Body of pancreas (tissue), 4 donors: Measurements from ENCODE around the gene CSAD. TPM values are rescaled to one million over a fixed set of nuclear protein-coding genes. Genes with fewer than 3 reads are reported as not detected.
A peak's percentile ranks its signal among the peaks of the same experiment; 100 is the strongest.
"Not testable (repeated sequence)": the region's sequence is repeated elsewhere in the genome, so short reads cannot be mapped to it uniquely, and the experiment has no call there.

Source experiments
- ATAC-seq: fragments of 150-250 bp; one replicate; pipeline ENCODE4 v1.9.1; 2016
- DNase-seq, 4 donors: peaks; one replicate each; pipeline ENCODE4 v3.0.0-alpha.2; 2019
- H3K27ac ChIP-seq, 4 donors: fragments of 200-600 bp; sonication (generic); 1 replicate in 3 of 4; 2 replicates in 1 of 4; pipeline versions ENCODE4 v1.5.1 to v1.6.1; 2016 to 2019; ENCODE audit warnings: mild to moderate bottlenecking in 1 of 4, mixed read lengths in 1 of 4, moderate library complexity in 1 of 4
- H3K27me3 ChIP-seq, 2 donors: fragments of 200-600 bp; sonication (generic); one replicate each; pipeline ENCODE4 v1.6.0; 2016; ENCODE audit warnings: mild to moderate bottlenecking in 1 of 2
- H3K36me3 ChIP-seq, 2 donors: fragments of 200-600 bp; sonication (generic); replicated peaks in 1 of 2; 2 replicates each; pipeline ENCODE4 v1.5.1; 2016; ENCODE audit warnings: low read depth in 2 of 2; ENCODE audit not compliant: insufficient read depth in 1 of 2
- H3K4me1 ChIP-seq: fragments of 200-600 bp; sonication (generic); one replicate; pipeline ENCODE4 v1.6.0; 2016
- H3K4me3 ChIP-seq, 2 donors: fragments of 200-600 bp; sonication (generic); 1 replicate in 1 of 2; 2 replicates in 1 of 2; pipeline ENCODE4 v1.5.1; 2016 to 2019
- H3K9me3 ChIP-seq, 3 donors: fragments of 200-600 bp; sonication (generic); 1 replicate in 2 of 3; 2 replicates in 1 of 3; pipeline ENCODE4 v1.5.1; 2016
- CTCF ChIP-seq, 7 experiments: fragments of 450-650 bp in 4 of 7; fragments of 200-600 bp in 3 of 7; sonication (generic) in 3 of 7; IDR thresholded peaks; one replicate each; pipeline ENCODE4 v1.5.1; 2016 to 2019; ENCODE audit warnings: antibody characterized with exemption in 7 of 7
- POLR2A ChIP-seq, 3 donors: fragments of 450-650 bp; IDR thresholded peaks; one replicate each; pipeline ENCODE4 v1.6.1; 2016; ENCODE audit warnings: antibody characterized with exemption in 3 of 3, mild to moderate bottlenecking in 2 of 3
- WGBS, 2 donors: methylation state at CpG; one replicate each; pipeline ENCODE4 v1.1.5; 2017; 5-methylcytosine and 5-hydroxymethylcytosine counted together
- intact Hi-C: fragments of 100-400 bp; cut with DNase I; formaldehyde crosslinking; loops from one replicate; pipeline ENCODE4 v1.15.1; 2023
- total RNA-seq, 2 donors: library from RNA; depleted of rRNA; stranded (reverse); fragments of >200 nt; gene quantifications; one replicate each; pipeline ENCODE4 v1.1.0, GENCODE V29; 2016

The CSAD gene
- total RNA-seq, 2 donors from 2014 or later: 31.4 to 64.3 TPM

- ATAC-seq (peak; percentile 72), DNase-seq (peak; percentile 72 to 83 (median 78))
- H3K9me3 ChIP-seq: no peaks in the 10 kb centered on the region
- no peaks in the 10 kb centered on the region for H3K27me3 ChIP-seq
- TF ChIP-seq POLR2A (IDR thresholded peaks at IDR 0.05) (no peak), CTCF (IDR thresholded peaks at IDR 0.05) (no peak)
- WGBS, 2 donors: 1 to 2% methylated on average over 28 to 32 of the region's 57 CpGs
- intact Hi-C loops: no loop called here
- H3K27ac ChIP-seq: peak overlapping the region; percentile 91 to 98 (median 96)
- H3K4me1 ChIP-seq: peaks cover 41% of the 10 kb centered on the region
- H3K4me3 ChIP-seq: peak overlapping the region; percentile 82 to 98
- H3K36me3 ChIP-seq: peaks cover 0 to 20% of the 10 kb centered on the region in 2 donors
These were observed 363 bp upstream of the CSAD start for GRCh38 chr12:53180931-53181645.

- peaks cover 47% of the 10 kb centered on the region for H3K4me1 ChIP-seq
- H3K9me3 ChIP-seq: no peaks in the 10 kb centered on the region
- no peaks in the 10 kb centered on the region for H3K27me3 ChIP-seq
- H3K4me3 ChIP-seq: peak overlapping the region; percentile 21 to 82
- TF ChIP-seq POLR2A (IDR thresholded peaks at IDR 0.05) (no peak), CTCF (IDR thresholded peaks at IDR 0.05) (no peak)
- WGBS, 2 donors: 15% methylated on average over 12 of the region's 12 CpGs
- ATAC-seq (peak; percentile 17), DNase-seq (peak in 2 of 4 donors; percentile 31 to 46)
- peaks cover 0 to 10% of the 10 kb centered on the region in 2 donors for H3K36me3 ChIP-seq
- H3K27ac ChIP-seq: peak overlapping the region; percentile 91 to 98 (median 96)
- intact Hi-C loops: no loop called here
These were observed 972 bp downstream of the CSAD start for GRCh38 chr12:53179687-53180219.

- intact Hi-C loops, H3K27ac ChIP-seq, DNase-seq, H3K4me3 ChIP-seq, ATAC-seq, H3K36me3 ChIP-seq, H3K27me3 ChIP-seq, H3K9me3 ChIP-seq: not testable (repeated sequence)
- peaks cover 40% of the 10 kb centered on the region for H3K4me1 ChIP-seq
- WGBS, 2 donors: 93 to 97% methylated on average over 14 of the region's 14 CpGs
These were observed 1.9 kb downstream of the CSAD start for GRCh38 chr12:53178803-53179202.

GRCh38 chr12:53177447-53177846 is 3.3 kb downstream of the CSAD start:
- H3K9me3 ChIP-seq, H3K36me3 ChIP-seq, DNase-seq, H3K27me3 ChIP-seq, H3K4me3 ChIP-seq, intact Hi-C loops, ATAC-seq, H3K27ac ChIP-seq: not testable (repeated sequence)
- H3K4me1 ChIP-seq: peaks cover 26% of the 10 kb centered on the region
- 96 to 97% methylated on average over 6 of the region's 6 CpGs for WGBS, 2 donors

- H3K4me3 ChIP-seq: no peak overlapping the region
- 89 to 95% methylated on average over 3 of the region's 3 CpGs for WGBS, 2 donors
- no peak overlapping the region for H3K27ac ChIP-seq
- peaks cover 19% of the 10 kb centered on the region for H3K4me1 ChIP-seq
- no peak for DNase-seq
- intact Hi-C loops: no loop called here
- no peak for ATAC-seq
- no peaks in the 10 kb centered on the region for H3K36me3 ChIP-seq
- no peaks in the 10 kb centered on the region for H3K9me3 ChIP-seq
- no peak for TF ChIP-seq CTCF (IDR thresholded peaks at IDR 0.05)
- no peak for TF ChIP-seq POLR2A (IDR thresholded peaks at IDR 0.05)
- no peaks in the 10 kb centered on the region for H3K27me3 ChIP-seq
These were observed 4.0 kb downstream of the CSAD start for GRCh38 chr12:53176750-53177149.
